ENCODE data around the gene RIMOC1. TPM values are rescaled to one million over a fixed set of nuclear protein-coding genes. Genes with fewer than 3 reads are reported as not detected.

Gene RIMOC1
- total and polyA plus RNA-seq, 10 of the 15 experiments (the other 5 are each of a cell fraction or from before 2014, with no cell fraction given), result 3.9 to 33.1 (median 16.0) TPM

- TF ChIP-seq BCL3 (IDR thresholded peaks at IDR 0.05; ENCODE audit: borderline replicate concordance, insufficient read depth, low read depth, low read length, poor library complexity, severe bottlenecking) (peak; percentile 71), NFYB (IDR thresholded peaks at IDR 0.05; ENCODE audit: insufficient read depth, low read depth, low read length) (peak; percentile 94), SUZ12 (IDR thresholded peaks at IDR 0.05; ENCODE audit: unreplicated experiment) (no peak), CREM (IDR thresholded peaks at IDR 0.05; ENCODE audit: low read depth) (peak; percentile 87), ZNF217 (IDR thresholded peaks at IDR 0.05) (no peak), ZNF207 (IDR thresholded peaks at IDR 0.05; ENCODE audit: borderline replicate concordance) (peak; percentile 86), EED (IDR thresholded peaks at IDR 0.05; ENCODE audit: low read depth) (peak; percentile 96), RAD51 (IDR thresholded peaks at IDR 0.05) (peak; percentile 100), SIX5 (IDR thresholded peaks at IDR 0.05; ENCODE audit: low read depth, low read length, severe bottlenecking) (peak; percentile 20), GABPA (IDR thresholded peaks at IDR 0.05; ENCODE audit: low read depth) (peak; percentile 84), SPI1 (IDR thresholded peaks at IDR 0.05; ENCODE audit: borderline replicate concordance, insufficient read depth, low read depth, low read length) (peak; percentile 84), RAD21 (IDR thresholded peaks at IDR 0.05; ENCODE audit: insufficient read depth, low read depth, low read length) (no peak), IKZF1 (conservative IDR thresholded peaks at IDR 0.05) (peak; percentile 100), BCLAF1 (IDR thresholded peaks at IDR 0.05) (no peak), SMAD1 (IDR thresholded peaks at IDR 0.05; ENCODE audit: low read depth, partially characterized antibody) (no peak), HDGF (IDR thresholded peaks at IDR 0.05) (peak; percentile 97), ZBED1 (IDR thresholded peaks at IDR 0.05; ENCODE audit: borderline replicate concordance) (peak; percentile 28; the same call in 1 of the 2 replicates), FOXM1 (IDR thresholded peaks at IDR 0.05; ENCODE audit: low read depth, low read length) (no peak)
Observed at GRCh38 chr5:41903892-41904799, at the start of gene RIMOC1 (continued).
